ENCODE results near the gene LPAR1.
"Not testable (repeated sequence)": the region's sequence is repeated elsewhere in the genome, so short reads cannot be mapped to it uniquely, and the experiment has no call there.

LPAR1 gene

GRCh38 chr9:110861370-110862110 is 176.7 kb downstream of the LPAR1 start:
- DNase-seq: not testable (repeated sequence)

DNA sequence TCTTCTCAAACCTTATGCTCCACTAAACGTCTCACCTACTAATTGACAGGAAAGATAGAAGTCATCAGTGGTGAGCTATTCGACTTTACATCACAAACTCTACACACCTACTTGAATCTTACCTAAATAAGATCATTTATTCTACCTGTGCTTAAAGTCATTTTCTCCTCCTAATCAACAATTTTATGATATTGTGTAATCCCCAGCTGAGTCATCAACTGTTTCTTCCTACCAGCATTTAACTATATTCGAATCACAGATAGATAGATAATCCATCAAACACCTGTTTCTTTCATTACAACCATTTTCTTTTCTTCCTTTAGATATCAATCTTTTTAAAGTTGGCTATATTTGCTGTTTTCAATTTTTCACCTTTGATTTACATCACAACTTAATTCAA is 181.5 kb downstream of the LPAR1 start:
- DNase-seq: no peak

DNA sequence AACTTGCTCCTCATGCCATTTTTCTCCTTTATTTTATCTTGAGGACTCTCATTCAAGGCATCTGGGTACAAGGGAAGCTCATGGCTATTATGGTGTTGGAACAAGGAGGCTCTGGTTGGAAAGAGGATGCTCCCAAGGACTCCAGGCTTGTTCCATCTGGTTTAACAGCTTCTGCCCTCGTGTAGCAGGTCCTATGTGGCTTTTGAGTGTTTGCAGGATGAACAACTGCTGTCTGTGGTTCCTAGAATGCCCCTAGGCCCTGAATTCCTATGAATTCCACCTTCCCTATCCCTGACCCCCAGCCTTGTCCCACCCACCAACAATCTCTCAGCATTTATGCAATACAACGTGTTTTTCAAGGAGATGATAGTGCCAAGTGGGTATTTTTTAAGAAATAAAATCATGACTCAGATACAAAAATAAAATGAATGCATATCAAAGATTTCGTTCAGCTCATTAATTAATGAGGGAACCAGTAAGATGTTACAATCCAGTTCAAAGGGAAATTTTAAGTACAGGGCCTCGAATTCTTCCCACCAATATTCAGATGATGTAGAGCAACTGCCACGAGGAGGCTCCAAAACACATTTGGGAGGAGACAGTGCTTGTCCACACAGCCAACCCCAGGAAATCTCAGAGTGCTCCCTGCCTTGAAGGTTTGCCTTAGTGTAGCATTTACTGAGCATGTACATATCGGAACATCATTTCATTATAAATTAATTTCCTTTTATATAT is 187.7 kb downstream of the LPAR1 start:
- no peak for DNase-seq

DNA sequence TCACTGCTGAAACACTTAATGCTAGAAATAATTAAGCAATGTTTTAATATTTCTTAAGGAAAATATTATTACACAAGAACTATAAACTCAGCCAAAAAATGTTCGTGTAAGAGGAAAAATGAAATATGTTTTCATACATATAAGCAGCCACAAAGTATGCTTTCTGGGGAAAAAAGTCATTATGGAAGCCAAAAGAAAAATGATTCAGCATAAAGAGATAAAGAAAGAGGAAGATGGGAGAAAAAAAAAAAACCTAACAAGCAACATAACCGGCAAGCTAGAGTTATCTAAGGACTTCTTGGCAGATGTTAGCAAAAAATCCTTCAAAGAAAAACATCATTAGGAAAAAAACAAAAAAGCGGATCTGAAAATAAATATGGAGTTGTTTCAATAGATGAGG is 190.6 kb downstream of the LPAR1 start:
- no peak for DNase-seq

DNA sequence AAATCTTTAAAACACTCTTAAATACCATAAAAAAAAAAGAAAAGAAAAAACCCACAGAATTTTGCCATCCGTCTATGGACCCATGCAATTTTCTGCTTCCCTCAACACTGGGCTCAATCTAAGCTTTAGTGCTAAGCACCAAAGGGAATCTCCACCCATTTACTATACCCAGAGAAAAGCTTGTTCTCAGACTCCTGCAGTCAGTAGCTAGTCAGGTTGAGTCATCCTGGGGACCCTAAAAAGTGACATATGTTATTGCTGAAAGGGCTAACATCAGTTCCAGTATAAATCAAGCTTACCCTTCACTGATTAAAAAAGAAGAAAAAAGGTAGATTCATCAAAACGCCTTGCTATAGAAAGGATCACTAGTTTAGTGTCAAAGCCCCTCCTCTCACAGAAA is 192.1 kb downstream of the LPAR1 start:
- DNase-seq: no peak

DNA sequence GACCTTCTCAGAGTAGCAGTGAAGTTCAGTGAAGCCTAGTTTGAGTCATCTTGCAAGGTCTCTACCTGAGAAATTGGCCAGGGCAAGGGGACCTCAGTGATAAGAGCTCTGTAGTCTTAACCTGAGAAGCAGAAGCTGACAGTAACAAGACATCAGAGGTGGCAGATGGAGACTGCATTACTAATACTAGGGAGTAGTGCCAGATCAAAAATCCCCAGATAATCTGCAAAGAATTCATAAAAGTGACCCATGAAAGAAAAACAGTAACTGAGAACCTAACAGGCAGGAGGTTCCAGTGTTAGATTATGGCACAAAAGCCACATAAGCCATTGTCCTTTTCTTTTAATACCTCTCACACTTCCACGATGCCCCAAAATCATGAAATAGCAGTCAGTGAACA is 194.1 kb downstream of the LPAR1 start:
- DNase-seq: no peak

DNA sequence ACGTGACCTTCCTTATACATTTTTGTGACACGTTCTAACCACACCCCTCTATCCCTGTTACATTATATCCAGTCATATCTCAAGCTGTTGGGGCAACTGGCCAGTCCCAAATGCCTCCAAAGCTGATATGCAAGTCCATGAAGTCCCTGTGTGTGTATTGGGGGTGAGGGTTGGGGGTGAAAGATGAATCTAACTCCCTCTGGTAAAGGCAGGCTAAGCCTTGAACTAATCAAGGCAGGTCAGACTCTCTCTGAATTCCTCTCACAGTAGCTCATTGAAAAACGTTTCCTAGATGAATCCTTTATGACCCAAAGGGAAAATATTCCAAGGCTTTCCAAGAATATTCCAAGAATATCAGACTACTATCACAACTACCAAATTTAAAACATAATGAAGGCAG is 195.3 kb downstream of the LPAR1 start:
- no peak for DNase-seq

DNA sequence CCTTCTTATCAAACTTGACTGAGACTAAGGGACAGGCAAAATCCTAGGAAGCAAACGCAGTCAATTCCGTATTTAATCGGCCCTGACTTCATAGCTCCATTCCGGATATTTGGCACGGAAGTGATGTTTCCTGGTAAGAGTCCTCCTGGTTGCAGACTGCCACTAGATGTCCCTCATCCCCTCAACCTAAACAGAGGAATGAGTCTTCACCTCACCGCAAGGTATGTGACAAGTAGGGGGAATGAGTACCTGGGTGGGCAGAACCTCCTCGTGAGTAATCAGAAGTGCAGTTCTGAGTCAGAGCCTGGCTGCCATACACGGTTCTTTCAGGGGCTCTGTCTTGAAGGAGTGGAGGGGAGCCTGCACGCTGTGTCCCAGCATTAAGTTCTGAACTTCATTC is 196.1 kb downstream of the LPAR1 start:
- no peak for DNase-seq

DNA sequence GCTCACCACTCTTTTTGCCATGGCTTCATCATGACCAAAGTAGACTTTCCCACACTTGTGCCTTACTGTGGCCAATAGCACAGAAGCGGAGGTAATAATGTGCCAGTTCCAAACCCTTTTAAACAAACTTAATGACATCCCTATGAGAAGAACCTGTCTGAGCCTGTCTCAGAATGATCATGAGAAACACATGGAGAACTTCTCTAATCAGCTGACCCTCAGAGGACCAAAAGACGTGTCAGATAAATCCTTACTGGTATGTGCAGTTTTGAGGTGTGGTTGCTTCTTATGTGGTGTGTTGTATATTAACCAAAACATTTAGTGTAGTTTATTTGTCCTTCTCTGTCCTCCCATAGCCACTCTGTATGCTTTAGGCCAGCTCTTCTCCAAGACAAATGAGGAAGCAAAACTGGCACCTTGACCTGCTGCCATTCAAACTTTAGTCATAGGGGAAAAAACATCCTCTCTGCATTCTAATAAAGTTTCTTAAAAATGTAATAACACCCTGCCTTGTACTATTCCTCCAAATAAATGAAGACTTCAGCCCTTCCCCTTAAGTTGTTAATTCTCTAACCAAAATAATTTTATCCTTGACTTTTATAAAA is 200.8 kb downstream of the LPAR1 start:
- DNase-seq: no peak

- DNase-seq: no peak
Measured at GRCh38 chr9:110835859-110836271, 202.4 kb downstream of the LPAR1 start.

- no peak for DNase-seq
Measured at GRCh38 chr9:110835404-110835803, 202.9 kb downstream of the LPAR1 start.

GRCh38 chr9:110832926-110833325 is 205.3 kb downstream of the LPAR1 start:
- DNase-seq: no peak

DNA sequence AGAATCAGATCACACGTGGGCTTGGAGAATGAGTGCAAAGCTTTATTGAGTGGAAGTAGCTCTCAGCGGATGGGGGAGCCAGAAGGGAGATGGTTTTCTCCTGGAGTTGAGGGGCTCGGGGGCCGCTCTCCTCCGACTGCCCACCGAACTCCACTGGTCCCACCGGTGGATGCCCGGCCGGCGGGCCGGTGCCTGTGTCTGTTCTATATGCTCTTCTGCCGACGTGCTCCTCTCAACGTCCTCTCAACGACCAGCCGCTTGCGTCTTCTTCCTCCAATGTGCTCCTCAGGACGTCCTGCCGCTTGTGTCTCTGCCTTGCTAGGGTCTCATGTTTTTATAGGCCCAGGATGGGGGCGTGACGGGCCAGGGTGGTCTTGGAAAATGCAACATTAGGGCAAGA is 207.8 kb downstream of the LPAR1 start:
- DNase-seq: no peak

DNA sequence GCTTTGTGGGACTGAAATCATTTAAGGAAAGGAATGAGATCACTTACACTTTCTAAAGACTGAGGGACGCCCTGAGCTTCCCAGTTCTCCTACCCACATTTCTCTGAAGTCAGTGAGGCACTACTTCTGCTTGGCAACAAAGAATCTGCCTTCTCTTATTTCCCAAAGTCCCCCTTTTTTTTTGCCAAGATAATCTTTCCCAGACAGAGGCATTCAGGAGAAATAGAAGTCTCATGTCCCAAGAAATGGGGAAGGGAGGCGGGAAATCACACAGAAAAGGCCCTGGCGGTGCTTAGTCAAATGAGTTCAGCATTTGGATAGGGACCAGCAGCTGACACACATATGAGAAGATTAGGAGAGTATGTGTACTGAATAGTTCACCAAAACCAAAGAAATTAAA is 210.0 kb downstream of the LPAR1 start:
- DNase-seq: no peak

GRCh38 chr9:110826400-110826799 is 211.9 kb downstream of the LPAR1 start:
- DNase-seq: not testable (repeated sequence)

DNA sequence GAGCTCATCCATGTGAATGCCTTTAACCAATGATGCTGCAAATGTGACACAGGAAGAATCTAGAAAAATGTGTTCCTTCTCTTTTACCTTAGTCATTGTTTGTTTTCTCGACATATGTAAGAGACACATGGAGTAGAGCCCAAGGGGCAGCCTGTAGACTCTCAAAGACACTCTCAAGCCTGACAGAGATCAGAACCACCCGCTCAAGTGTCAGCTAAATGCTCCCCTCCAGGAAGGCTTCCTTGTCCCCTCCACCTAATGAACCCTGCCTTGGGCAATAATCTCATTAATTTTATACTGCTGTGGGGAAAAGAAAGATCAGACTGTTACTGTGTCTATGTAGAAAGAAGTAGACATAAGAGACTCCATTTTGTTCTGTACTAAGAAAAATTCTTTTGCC is 212.3 kb downstream of the LPAR1 start:
- DNase-seq: no peak

DNA sequence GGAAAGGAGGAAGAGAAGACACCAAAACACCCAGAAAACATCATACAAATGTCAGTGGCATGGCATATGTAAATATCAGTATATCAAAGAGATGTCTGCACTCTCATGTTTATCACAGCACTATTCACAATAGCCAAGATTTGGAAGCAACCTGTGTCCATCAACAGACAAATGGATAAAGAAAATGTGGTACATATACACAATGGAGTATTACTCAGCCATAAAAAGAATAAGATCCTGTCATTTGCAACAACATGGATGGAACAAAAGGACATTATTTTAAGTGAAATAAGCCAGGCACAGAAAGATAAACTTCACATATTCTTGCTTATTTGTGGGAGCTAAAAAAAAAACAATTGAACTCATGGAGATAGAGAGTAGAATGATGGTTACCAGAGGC is 213.1 kb downstream of the LPAR1 start:
- DNase-seq: not testable (repeated sequence)

Data from stimulated activated CD8-positive, alpha-beta memory T cell treated with anti-CD3 and anti-CD28 coated beads, Interleukin-4, amount 100 ng/mL, for 48 hours (primary cell).